ENCODE data around the gene SYCP2.
"Not testable (repeated sequence)": the region's sequence is repeated elsewhere in the genome, so short reads cannot be mapped to it uniquely, and the experiment has no call there.

SYCP2 gene

DNA sequence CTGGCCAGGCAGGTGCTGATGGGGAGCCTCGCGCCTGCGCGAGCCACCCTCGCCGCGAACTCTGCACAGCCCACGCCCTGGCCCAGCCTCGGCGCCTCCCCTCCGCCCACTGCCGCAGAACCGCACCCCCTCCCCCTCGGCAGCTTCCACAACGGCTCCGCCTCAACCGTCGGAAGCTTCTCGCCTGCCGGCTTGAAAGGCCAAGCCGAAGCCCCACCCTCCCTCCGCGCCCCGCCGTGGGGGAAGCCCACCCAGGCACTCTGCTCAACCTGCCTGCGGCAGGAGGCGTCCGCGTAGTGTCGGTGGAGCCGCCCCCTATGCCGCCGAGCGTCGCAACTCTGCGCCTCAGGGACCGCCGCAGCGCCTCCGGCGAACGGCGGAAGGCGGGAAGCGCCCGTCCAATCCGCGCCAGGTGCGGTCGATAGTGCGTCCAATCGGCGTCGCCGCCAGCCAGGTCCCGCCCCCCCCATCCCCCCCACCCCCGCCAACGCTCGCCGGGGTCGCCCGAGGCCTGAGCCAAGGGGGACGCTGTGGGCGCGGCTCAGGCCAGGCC, at the start of gene SYCP2:
Gene SYCP2 (minus strand): TSS at position 342 of the 553 bp plus-strand sequence. CDS start 11,224 bp downstream, outside the sequence.
- DNase-seq: peak in 3 of 4 experiments; percentile 36 to 48 (median 44)

DNA sequence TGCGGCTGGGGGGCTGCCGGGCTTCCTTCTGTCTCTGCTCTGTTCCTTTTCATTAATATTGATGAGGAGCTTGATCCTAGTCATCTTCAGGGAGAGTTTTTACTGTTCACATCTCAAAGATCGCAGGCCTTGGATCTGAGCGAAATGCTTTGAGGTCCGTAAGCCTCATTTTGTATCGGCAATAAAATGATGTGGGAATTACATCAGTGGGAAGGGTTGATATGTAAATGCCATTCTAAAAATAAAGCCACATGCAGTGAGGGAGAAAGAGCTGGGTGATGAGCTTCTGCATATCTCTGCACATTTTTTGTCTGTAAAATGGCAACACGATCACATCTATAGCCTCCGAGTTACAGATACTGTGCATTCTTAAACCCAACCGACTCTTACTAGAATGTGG, 49.6 kb upstream of the SYCP2 start:
- DNase-seq: no peak

DNA sequence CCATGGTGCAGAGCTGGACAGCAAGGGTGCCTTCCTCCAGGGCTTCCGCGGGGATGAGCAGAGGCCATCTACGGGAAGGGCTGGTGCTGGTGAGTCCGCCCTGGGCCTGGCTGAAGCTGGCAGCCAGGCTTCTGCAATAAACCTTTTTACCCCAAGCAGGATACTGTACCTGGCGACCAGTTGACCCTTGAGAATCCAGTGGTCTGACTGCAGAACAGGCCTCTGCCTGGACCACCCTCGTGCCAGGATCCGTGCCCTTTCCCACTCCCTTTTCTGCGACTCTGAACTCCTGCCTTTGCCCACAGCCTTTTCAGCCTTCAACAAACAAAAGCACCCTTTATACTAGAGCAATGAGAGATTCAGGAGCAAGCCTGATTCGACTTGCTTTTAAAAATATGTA, 43.6 kb upstream of the SYCP2 start:
- no peak for DNase-seq

- DNase-seq: no peak
Observed at GRCh38 chr20:59976156-59976782, 42.8 kb upstream of the SYCP2 start.

DNA sequence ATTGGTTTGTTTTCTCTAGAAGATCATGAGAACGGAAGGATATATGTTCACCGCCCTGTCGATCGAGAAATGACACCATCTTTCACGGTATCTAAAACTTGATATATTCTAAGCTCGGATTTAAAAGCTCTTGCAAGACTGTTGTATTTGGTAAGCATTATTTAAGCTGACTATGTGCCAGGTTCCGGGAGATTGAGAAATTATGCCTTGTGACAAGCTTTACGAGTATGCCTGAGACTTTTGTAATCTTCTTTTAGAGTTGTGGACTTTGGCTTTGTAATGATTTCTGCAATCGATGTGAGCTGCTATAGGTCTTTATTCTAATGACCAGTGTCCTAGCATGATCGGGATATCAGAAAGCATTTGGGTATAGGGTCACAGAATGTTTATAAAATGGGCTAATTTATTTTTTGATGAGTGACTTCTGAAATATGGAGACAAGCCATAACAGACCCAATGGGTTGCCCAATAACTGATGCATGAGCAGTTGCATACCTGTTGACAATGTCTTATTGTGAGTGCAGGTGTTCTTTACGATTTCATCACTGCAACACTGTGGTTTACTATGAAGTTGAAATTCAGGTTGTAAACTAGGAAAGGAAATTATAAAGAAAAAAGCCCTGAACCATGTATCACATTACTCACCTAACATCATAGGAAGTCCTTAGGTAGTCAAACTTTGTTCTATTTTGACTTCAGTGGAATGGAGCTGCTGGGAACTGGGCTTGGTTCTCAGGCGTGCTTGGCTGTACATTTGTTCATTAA, 38.8 kb upstream of the SYCP2 start:
- no peak for DNase-seq

- no peak for DNase-seq
Observed at GRCh38 chr20:59971428-59971827, 38.0 kb upstream of the SYCP2 start.

GRCh38 chr20:59966428-59966827, 33.0 kb upstream of the SYCP2 start:
- no peak for DNase-seq

- no peak for DNase-seq
Observed at GRCh38 chr20:59962155-59962554, 28.7 kb upstream of the SYCP2 start.

- no peak for DNase-seq
Observed at GRCh38 chr20:59961423-59961822, 28.0 kb upstream of the SYCP2 start.

GRCh38 chr20:59958626-59959025, 25.2 kb upstream of the SYCP2 start:
- DNase-seq: no peak

DNA sequence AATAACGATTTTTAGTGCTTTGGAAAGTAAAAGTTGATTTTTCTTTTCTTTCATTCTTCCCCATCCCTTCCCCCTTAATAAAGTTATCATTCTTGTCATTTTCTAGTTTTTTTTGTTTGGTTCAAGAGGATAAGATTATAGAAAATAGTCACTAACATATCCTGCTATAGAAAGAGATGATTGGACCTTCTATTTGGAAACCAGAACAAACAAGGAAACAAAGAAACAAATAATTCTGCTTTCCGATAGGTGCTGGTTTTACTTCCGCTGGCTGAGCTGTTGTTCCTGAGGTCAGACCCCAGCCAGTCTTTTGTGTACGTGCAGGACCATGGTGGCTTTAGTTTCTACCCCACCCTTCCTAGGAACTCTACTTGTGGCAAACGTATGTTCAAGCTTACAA, 24.7 kb upstream of the SYCP2 start, which contains the start of gene CDH26:
Gene CDH26 (plus strand): TSS at position 301 of the 400 bp plus-strand sequence. CDS start 304 bp downstream, outside the sequence.
- DNase-seq: no peak

GRCh38 chr20:59957568-59957967, 24.1 kb upstream of the SYCP2 start:
- DNase-seq: not testable (repeated sequence)

DNA sequence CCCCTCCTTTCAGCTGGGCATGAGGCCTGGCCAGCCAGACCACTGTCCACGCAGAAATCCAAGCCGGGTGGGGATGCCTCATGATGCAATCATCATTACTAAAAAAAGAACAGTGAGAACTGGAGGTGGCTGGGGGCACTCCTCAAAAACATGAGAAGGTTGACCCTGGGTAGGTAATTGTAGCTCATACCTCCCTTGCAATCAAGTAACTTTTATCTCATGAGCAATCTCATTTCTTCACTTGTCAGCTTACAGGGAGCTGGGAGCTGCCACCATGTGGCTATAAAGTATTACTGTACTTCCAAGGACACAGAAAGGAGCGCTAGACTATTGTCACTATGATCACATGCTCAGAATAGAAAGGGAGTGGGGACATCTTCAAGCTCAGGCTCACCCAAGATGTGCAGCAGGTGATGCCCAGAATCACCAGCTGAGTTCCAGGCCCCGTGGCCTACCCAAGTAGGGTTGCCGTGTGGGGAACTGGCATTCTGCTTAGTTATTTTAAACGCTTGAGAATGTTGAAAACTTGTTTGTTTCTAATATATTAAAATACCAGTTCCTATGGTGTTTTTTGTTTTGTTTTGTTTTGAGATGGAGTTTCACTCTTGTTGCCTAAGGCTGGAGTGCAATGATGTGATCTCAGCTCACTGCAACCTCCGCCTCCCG, 21.8 kb upstream of the SYCP2 start:
- no peak for DNase-seq

GRCh38 chr20:59954718-59955117, 21.3 kb upstream of the SYCP2 start:
- no peak for DNase-seq

- no peak for DNase-seq
Observed at GRCh38 chr20:59949911-59950310, 16.5 kb upstream of the SYCP2 start.

- no peak for DNase-seq
Observed at GRCh38 chr20:59948828-59949720, 15.6 kb upstream of the SYCP2 start.

GRCh38 chr20:59948212-59948611, 14.8 kb upstream of the SYCP2 start:
- DNase-seq: no peak

GRCh38 chr20:59947376-59947775, 13.9 kb upstream of the SYCP2 start:
- no peak for DNase-seq

DNA sequence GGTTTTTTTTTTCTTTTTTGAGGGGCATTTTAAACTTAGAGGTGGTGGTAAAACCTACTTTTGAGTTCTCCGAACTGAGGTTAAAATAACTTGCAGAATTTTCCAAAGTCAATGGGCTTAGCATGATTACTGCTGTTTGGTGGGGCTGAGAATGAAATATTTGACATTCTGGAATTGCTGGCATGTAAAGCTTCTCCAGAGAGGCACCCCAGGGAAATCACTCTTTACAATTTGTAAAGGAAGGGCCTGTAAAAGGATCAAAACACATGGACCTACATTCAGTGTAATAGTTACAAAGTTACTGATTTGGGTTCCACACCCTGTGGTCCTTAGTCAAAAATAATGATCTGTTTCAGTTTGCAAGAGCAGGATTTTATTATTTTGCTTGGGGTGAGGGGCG, 12.3 kb upstream of the SYCP2 start:
- DNase-seq: no peak

GRCh38 chr20:59945175-59945574, 11.7 kb upstream of the SYCP2 start:
- no peak for DNase-seq

DNA sequence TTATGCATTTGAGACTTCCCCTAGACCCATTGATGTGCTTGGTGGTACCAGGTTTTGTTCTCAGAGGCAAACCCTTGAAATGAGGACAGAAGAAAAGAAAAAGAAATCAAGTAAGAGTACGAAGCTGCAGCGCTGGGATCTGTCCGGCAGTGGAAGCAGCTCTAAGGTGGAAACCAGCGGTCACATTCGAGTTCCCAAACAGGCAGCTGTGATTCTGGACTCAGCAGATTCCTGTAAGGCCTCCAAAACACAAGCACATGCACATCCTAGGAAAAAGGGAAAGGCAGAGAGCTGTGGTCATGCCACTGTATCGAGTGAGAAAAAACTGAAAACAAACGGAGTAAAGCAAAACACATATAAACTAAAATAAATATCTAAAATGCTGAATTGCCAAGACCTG, 11.3 kb upstream of the SYCP2 start:
- no peak for DNase-seq

DNA sequence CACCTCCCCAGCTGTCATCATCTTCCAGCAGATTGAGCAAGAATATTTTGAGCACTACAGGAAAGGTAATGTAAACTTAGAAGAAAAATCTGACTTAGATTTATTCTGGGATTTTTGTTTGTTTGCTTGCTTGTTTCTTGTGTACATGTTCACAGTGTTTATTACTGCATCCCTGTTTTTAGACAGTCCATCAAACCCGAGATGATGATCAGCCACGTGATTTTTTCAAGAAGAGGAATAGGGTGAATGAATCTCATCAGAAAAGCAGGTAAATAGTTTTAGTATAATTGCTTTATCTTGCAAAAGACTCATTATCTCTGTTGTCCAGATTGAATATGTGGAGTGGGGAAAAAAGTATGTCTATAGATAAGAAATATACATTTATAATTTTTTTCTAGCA, 8.8 kb upstream of the SYCP2 start:
- no peak for DNase-seq

- DNase-seq: no peak
Observed at GRCh38 chr20:59940956-59941294, 7.5 kb upstream of the SYCP2 start.

All from activated CD4-positive, CD25-positive, alpha-beta regulatory T cell (primary cell).